ENCODE results near the gene JADE2.

GRCh38 chr5:134604908-134605307, 79.4 kb downstream of the JADE2 start:
- TF ChIP-seq CTCF (IDR thresholded peaks at IDR 0.05) (no peak), POLR2A (IDR thresholded peaks at IDR 0.05) (no peak)

Measured in heart left ventricle (tissue), 13 donors.